ENCODE results near the gene CEP76. TPM values are rescaled to one million over a fixed set of nuclear protein-coding genes. Genes with fewer than 3 reads are reported as not detected.

Gene CEP76
- total RNA-seq, 1 experiment from 2014 or later, result 18.6 TPM

- no peak overlapping the region for H4K5ac ChIP-seq (ENCODE audit: insufficient read length, low read depth, low read length)
- no peaks in the 10 kb centered on the region; a peak in 1 of 5 replicates for H3K9me3 Mint-ChIP-seq
- peak overlapping the region in 2 of 3 experiments; percentile 51 to 62; a peak in 3 of 7 replicates for H3K27ac Mint-ChIP-seq
- no peak for DNase-seq
- H3K4me2 ChIP-seq (ENCODE audit: insufficient read depth, insufficient read length, low read length), result no peak overlapping the region
- H3K4ac ChIP-seq (ENCODE audit: low read depth, low read length), result no peak overlapping the region
- no peaks in the 10 kb centered on the region for H3K27me3 ChIP-seq (ENCODE audit: insufficient read depth, low read length)
- no peak overlapping the region for H2BK120ac ChIP-seq (ENCODE audit: low read depth, low read length, poor library complexity, severe bottlenecking)
- H3K79me1 ChIP-seq (ENCODE audit: insufficient read depth, low read depth, low read length, poor library complexity, severe bottlenecking), result peaks cover 5% of the 10 kb centered on the region
- no peaks in the 10 kb centered on the region for H3K79me2 ChIP-seq (ENCODE audit: insufficient read depth, low read length)
- no peak overlapping the region for H2BK15ac ChIP-seq (ENCODE audit: low read depth, low read length)
- no peak overlapping the region for H3K56ac ChIP-seq (ENCODE audit: insufficient read length, low read depth, low read length)
- H3K9me3 ChIP-seq (ENCODE audit: control insufficient read depth, low read depth, low read length), result no peaks in the 10 kb centered on the region
- peaks cover 11 to 16% of the 10 kb centered on the region in 2 experiments for H3K4me1 Mint-ChIP-seq
- H3K36me3 Mint-ChIP-seq (ENCODE audit: insufficient read depth in 1 of 3, low read depth in 3 of 3), result no peaks in the 10 kb centered on the region
- H2AK5ac ChIP-seq (ENCODE audit: insufficient read length, low read length), result no peak overlapping the region
- H3K14ac ChIP-seq (ENCODE audit: insufficient read depth, low read length), result no peak overlapping the region
- no CpG with 5 or more reads among the region's 4 CpGs for WGBS (ENCODE audit: extremely low coverage, insufficient read length, low lambda C conversion rate)
- H3K27me3 Mint-ChIP-seq (ENCODE audit: low read depth), result no peaks in the 10 kb centered on the region
- H3K9ac ChIP-seq (ENCODE audit: extremely low read depth, insufficient read length, low read length), result no peak overlapping the region
- H2BK12ac ChIP-seq (ENCODE audit: insufficient read length, low read depth, low read length), result no peak overlapping the region
- no peak overlapping the region for H3K18ac ChIP-seq (ENCODE audit: insufficient read length, low read depth, low read length)
- H3K23me2 ChIP-seq (ENCODE audit: insufficient read length, low read depth, low read length, poor library complexity, severe bottlenecking), result no peaks in the 10 kb centered on the region
- no peak overlapping the region for H2BK20ac ChIP-seq (ENCODE audit: low read depth, low read length, poor library complexity, severe bottlenecking)
- no peak for TF ChIP-seq CTCF (conservative IDR thresholded peaks at IDR 0.05)
- no peak overlapping the region for H3T11ph ChIP-seq (ENCODE audit: low read length)
- no peak overlapping the region for H3K23ac ChIP-seq (ENCODE audit: insufficient read length, low read depth, low read length)
- H2AFZ ChIP-seq (ENCODE audit: low read length), result no peak overlapping the region
- no peaks in the 10 kb centered on the region for H3K4me1 ChIP-seq (ENCODE audit: insufficient read depth, low read length)
- H3K4me3 Mint-ChIP-seq, result no peak overlapping the region
- no peaks in the 10 kb centered on the region for H4K20me1 ChIP-seq (ENCODE audit: control insufficient read depth, insufficient read depth, insufficient read length)
- H2BK5ac ChIP-seq (ENCODE audit: insufficient read length, low read length), result peak overlapping the region; percentile 72
- no peak overlapping the region for H3K27ac ChIP-seq (ENCODE audit: insufficient read length, low read depth, low read length)
- no peak overlapping the region for H4K91ac ChIP-seq (ENCODE audit: insufficient read length, low read depth, low read length)
- no peak overlapping the region for H4K8ac ChIP-seq (replicated peaks; ENCODE audit: insufficient read length, low read depth, low read length)
These were observed 64.5 kb downstream of the CEP76 start for GRCh38 chr18:12637901-12638643.

All from H9 (cell line).